NCI-H187 (cell line): ENCODE measurements around the gene NOSTRIN.
"Not testable (repeated sequence)": the region's sequence is repeated elsewhere in the genome, so short reads cannot be mapped to it uniquely, and the experiment has no call there.

Source experiments
- DNase-seq, 2 experiments: peaks; one replicate each; lab custom pipeline; 2025; lab: John Stamatoyannopoulos, UW

Gene NOSTRIN

GRCh38 chr2:168819050-168819715, 16.7 kb downstream of the NOSTRIN start:
- DNase-seq: no peak

DNA sequence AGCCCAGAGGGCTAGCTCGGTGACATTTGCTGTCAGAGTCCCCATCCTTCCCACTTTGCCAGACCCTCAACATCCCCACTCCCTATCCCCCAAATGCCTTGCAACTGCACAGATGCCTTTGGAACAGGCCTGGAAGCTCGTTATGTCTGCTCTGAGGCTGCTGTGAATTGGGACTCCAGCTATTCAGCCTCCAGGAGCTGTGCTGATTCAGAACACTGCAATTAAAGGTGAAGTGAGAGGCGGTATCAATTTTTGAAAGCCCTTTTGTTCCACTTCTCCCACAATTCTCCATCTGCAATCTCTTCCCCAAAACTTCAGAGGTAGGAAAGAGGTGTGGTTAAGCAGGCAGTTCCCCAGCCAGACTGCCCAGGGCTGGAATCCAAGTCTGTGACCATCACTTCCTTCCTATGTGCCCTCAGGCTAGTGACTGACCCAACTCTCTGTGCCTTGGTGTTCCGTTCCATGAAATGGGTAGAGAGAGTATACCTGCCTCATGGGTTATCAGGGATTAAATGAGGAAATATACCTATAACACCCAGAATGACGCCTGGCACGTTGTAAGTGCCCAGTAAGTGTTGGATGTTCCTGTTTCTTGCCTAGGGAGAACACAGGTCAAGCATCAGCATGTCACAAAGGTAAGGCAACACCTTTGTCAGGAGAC, 17.5 kb downstream of the NOSTRIN start:
- DNase-seq: no peak

- DNase-seq: no peak
These were observed 19.1 kb downstream of the NOSTRIN start for GRCh38 chr2:168821577-168821976.

- no peak for DNase-seq
These were observed 19.6 kb downstream of the NOSTRIN start for GRCh38 chr2:168821992-168822391.

DNA sequence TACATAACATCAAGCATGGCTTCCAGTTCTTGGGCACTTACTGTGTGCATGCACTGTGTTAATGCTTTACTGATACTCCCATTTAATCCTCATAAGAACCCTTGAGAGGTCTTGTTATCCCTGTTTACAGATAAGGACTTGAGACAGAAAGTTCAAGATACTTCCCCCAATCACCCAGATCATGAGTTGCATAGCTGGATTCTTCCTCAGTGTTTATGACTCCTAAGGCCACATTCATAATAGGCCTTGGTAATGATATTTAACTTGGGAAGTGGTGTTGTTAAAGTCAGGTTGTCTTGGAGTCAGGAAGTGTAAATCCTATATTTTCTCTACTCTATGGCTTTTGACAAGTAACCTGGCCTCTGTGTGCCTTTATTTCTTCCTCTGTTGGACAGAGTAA, 22.7 kb downstream of the NOSTRIN start:
- DNase-seq: no peak

- no peak for DNase-seq
These were observed 28.5 kb downstream of the NOSTRIN start for GRCh38 chr2:168830958-168831357.

DNA sequence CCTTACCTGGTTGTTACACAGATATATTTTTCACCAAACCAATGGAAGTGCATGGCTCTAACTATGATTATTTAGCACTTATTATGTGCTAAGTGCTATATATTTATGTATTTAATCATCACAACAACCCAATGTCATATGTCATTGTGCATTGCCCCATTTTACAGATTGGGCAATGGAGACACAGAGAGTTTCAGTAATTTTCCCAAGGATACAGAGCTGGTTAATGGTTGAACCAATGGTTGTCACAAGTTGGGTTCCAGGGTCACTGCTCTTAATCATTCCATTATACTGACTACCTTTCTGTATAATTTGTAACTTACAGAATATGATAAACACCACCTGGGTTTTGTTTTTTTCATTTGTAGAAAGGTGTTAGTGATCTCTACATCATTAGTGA, 29.2 kb downstream of the NOSTRIN start:
- no peak for DNase-seq

GRCh38 chr2:168835969-168836368, 33.5 kb downstream of the NOSTRIN start:
- no peak for DNase-seq

DNA sequence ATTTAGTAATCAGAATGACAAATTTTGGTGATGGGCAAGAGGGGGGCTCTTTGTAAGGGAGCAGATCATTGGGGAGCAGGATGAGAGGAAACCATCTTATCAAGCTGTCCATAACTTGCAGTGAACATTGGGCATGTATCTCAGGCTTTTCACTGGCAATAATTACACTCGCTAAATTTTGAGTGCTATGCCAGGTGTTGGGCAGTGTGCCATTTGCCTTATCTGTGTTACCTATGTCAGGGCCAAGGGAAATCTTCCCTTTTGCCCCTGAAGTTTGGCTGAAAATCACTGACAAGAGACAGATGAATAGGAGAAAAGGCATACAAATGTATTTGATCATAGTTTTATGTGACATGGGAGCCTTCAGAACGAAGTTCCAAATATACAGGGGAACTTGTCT, 39.0 kb downstream of the NOSTRIN start:
- DNase-seq: no peak

DNA sequence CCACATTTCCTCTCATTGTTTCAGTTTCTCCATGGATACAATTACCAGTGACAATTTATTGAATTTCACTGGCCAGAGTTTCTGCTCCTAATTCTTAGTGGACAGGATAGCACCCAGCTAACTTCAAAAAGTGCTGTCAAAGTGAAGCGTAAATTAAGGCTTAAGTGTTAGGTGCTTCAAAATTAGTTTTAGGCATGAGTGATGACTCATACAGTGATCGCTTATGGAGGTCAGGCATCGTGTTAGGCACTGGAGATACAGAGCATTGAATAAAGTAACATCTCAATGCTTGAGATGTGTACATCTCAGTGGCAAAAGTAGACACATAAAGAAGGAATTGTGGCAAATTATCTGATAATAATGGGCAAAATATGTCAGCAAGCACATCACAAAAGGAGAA, 40.8 kb downstream of the NOSTRIN start:
- no peak for DNase-seq

GRCh38 chr2:168848225-168848624, 45.8 kb downstream of the NOSTRIN start:
- DNase-seq: peak; percentile 15 to 16

DNA sequence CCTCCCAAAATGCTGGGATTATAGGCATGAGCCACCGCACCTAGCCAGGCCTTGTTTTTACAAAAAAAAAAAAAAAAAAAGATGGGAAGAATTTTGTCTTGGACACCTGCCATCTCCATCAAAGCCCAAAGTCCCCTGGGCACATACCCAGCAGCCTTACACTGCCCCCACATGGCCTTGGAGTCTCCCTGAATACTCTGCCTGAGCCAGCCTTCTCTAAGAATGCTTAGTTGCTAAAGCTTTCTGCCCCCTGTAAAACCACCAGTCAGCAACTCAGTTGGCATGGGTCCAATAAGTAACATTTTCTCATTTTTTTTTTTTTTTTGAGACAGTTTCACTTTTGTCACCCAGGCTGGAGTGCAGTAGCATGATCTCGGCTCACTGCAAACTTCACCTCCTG, 47.2 kb downstream of the NOSTRIN start:
- DNase-seq: no peak

DNA sequence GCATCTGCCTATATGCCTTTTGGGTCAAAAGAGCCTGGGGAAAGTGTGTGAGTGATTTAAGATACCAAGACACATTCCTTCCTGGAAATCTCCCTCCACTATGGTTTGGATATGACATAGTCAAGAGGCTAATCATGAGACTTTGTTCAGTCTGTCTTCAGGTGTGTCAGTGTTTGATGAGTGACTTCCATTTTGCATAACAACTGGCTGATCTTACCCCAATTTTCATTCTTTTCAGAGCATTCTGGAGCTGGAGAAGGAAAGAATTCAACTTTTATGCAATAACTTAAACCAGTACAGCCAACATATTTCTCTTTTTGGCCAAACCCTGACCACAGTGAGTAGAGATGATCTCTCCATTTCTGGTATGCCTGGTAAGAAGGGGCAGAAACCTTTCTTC, 48.4 kb downstream of the NOSTRIN start:
- no peak for DNase-seq

DNA sequence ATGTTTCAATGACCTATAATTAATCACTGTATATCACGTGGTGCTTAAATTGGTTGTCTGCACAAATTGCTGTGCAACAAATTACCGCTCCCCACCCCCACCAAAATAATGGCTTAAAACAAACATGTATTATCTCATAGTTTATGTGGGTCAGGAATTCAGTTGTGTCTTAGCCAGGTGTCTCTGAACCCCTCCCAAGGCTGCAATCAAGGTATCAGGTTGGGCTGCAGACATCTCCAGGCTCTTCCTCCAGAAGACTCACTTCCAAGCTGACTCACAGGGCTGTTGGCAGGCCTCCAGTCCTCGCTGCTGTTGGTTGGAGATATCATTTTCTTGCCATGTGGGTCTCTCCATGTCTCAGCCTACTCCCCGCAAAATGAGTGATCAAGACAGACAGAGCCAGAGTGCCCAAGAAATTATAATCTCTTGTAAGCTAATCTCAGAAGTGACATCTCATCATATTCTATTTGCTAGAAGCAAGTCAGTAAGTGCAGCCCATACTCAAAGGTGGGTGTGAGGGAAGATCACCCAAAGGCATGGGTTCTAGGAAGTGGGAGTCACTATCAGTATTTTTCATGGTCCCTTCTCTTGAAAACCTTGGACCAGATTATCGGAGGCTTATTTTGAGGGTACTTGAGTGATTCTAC, 49.4 kb downstream of the NOSTRIN start:
- DNase-seq: no peak

- no peak for DNase-seq
These were observed 50.0 kb downstream of the NOSTRIN start for GRCh38 chr2:168852481-168852880.

GRCh38 chr2:168853471-168853870, 51.0 kb downstream of the NOSTRIN start:
- no peak for DNase-seq

DNA sequence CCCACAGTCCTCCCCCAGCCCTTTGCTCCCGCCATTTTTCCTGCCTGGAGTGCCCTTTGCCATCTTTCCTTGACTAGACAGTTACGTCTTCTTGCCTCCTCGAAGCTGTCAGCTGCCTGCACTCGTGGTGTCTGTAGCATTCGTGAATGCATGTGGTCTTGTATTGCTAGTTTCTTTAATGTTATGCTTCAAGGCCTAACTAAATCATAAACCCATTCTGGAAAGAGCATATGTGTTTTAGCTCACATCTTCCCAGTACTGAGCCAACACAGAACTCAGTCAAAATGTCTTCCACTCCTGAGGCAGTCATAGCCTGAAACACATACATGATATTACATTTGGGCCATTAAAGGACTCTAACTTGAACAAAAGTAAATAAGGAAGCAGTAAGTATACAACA, 52.2 kb downstream of the NOSTRIN start:
- DNase-seq: no peak

- no peak for DNase-seq
These were observed 53.2 kb downstream of the NOSTRIN start for GRCh38 chr2:168855601-168856000.

DNA sequence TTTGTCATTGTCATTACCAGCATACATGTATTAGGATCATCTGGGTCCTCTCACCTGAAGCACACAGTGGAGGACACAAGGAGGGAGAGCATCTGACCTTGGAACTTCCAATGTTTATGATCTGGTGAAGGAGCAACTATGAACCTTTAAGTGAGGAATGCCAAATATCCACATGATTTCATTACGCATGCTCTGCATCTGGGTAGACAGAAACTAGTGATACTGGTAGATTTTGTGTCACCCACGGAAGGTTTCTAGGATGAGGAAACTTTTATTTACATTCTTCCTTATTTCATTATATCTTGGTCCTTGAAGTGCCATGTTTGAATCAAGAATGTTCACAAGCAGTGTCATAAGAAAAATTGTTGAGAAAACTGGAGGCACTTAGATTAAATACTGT, 55.7 kb downstream of the NOSTRIN start:
- no peak for DNase-seq

DNA sequence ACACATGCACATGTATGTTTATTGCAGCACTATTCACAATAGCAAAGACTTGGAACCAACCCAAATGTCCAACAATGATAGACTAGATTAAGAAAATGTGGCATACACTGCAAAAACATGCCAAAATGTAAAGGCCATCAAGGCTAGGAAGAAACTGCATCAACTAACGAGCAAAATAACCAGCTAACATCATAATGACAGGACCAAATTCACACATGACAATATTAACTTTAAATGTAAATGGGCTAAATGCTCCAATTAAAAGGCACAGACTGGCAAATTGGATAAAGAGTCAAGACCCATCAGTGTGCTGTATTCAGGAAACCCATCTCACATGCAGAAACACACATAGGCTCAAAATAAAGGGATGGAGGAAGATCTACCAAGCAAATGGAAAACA, 64.7 kb downstream of the NOSTRIN start:
- not testable (repeated sequence) for DNase-seq

GRCh38 chr2:168870369-168870768, 67.9 kb downstream of the NOSTRIN start:
- not testable (repeated sequence) for DNase-seq

DNA sequence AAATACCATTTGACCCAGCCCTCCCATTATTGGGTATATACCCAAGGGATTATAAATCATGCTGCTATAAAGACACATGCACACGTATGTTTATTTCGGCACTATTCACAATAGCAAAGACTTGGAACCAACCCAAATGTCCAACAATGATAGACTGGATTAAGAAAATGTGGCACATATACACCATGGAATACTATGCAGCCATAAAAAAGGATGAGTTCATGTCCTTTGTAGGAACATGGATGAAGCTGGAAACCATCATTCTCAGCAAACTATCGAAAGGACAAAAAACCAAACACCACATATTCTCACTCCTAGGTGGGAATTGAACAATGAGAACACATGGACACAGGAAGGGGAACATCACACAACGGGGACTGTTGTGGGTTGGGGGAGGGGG, 68.4 kb downstream of the NOSTRIN start:
- not testable (repeated sequence) for DNase-seq

- no peak for DNase-seq
These were observed 72.1 kb downstream of the NOSTRIN start for GRCh38 chr2:168874368-168875054.
